HepG2 (cell line): ENCODE results near the gene ACOT8. TPM values are rescaled to one million over a fixed set of nuclear protein-coding genes. Genes with fewer than 3 reads are reported as not detected.
A peak's percentile ranks its signal among the peaks of the same experiment; 100 is the strongest.

Source experiments
- CREBL2 ChIP-seq: sonication (generic); formaldehyde crosslinking; IDR thresholded peaks from 2 replicates; pipeline ENCODE4 v1.8.1; 2023; ENCODE audit warnings: missing genetic modification reagents, mild to moderate bottlenecking, borderline replicate concordance
- ETV6 ChIP-seq: sonication (generic); formaldehyde crosslinking; conservative IDR thresholded peaks from 2 replicates; pipeline ENCODE4 v1.4.0; 2020; ENCODE audit warnings: missing genetic modification reagents
- FOXK2 ChIP-seq: fragments of 450-650 bp; IDR thresholded peaks from 2 replicates; pipeline ENCODE4 v1.6.1; 2016
- GLI4 ChIP-seq: sonication (generic); formaldehyde crosslinking; IDR thresholded peaks from 2 replicates; pipeline ENCODE4 v1.5.1; 2020; ENCODE audit warnings: missing genetic modification reagents, mild to moderate bottlenecking, moderate library complexity, borderline replicate concordance
- GLMP ChIP-seq: sonication (generic); formaldehyde crosslinking; IDR thresholded peaks from 2 replicates; pipeline ENCODE4 v1.9.0; 2021; ENCODE audit warnings: missing genetic modification reagents, mild to moderate bottlenecking, borderline replicate concordance
- KLF13 ChIP-seq: sonication (generic); formaldehyde crosslinking; IDR thresholded peaks from 2 replicates; pipeline ENCODE4 v1.4.0; 2020; ENCODE audit warnings: mild to moderate bottlenecking, missing genetic modification reagents
- MAFK ChIP-seq, 2 experiments: IDR thresholded peaks in 1 of 2; conservative IDR thresholded peaks in 1 of 2; 2 replicates each; pipeline ENCODE4 v1.6.1; 2011; ENCODE audit warnings: improper control_type of control experiment in 2 of 2, low read length in 2 of 2
- NCOA2 ChIP-seq: sonication (generic); formaldehyde crosslinking; IDR thresholded peaks from 2 replicates; pipeline ENCODE4 v1.8.0; 2022; ENCODE audit warnings: inconsistent platforms
- POGK ChIP-seq: sonication (generic); formaldehyde crosslinking; conservative IDR thresholded peaks from 2 replicates; pipeline ENCODE4 v1.8.0; 2022; ENCODE audit warnings: mild to moderate bottlenecking, moderate library complexity, missing genetic modification reagents
- POLR2AphosphoS2 ChIP-seq: IDR thresholded peaks from 2 replicates; pipeline ENCODE4 v1.6.1; 2011; ENCODE audit warnings: low read depth, low read length, improper control_type of control experiment
- RFX1 ChIP-seq: fragments of 450-650 bp; IDR thresholded peaks from 2 replicates; pipeline ENCODE4 v1.6.1; 2017
- SP4 ChIP-seq: sonication (generic); formaldehyde crosslinking; IDR thresholded peaks from 2 replicates; pipeline ENCODE4 v1.8.1; 2023; ENCODE audit warnings: mild to moderate bottlenecking, missing genetic modification reagents
- TBX2 ChIP-seq: sonication (generic); formaldehyde crosslinking; IDR thresholded peaks from 2 replicates; pipeline ENCODE4 v1.5.0; 2020; ENCODE audit warnings: missing genetic modification reagents, mild to moderate bottlenecking, borderline replicate concordance
- ZBTB33 ChIP-seq: sonication (generic); formaldehyde crosslinking; IDR thresholded peaks from 2 replicates; pipeline ENCODE4 v1.4.0; 2020; ENCODE audit warnings: missing genetic modification reagents
- ZMYM4 ChIP-seq: sonication (generic); formaldehyde crosslinking; IDR thresholded peaks from 2 replicates; pipeline ENCODE4 v1.8.1; 2023; ENCODE audit warnings: mild to moderate bottlenecking, missing genetic modification reagents
- ZNF382 ChIP-seq: sonication (generic); formaldehyde crosslinking; IDR thresholded peaks from 2 replicates; pipeline ENCODE4 v1.5.0; 2020; ENCODE audit warnings: missing genetic modification reagents, mild to moderate bottlenecking, borderline replicate concordance
- ZNF543 ChIP-seq: sonication (generic); formaldehyde crosslinking; IDR thresholded peaks from 2 replicates; pipeline ENCODE4 v1.4.0; 2020; ENCODE audit warnings: mild to moderate bottlenecking, missing genetic modification reagents
- ZNF574 ChIP-seq: sonication (generic); formaldehyde crosslinking; IDR thresholded peaks from 2 replicates; pipeline ENCODE4 v1.4.0; 2020; ENCODE audit warnings: missing genetic modification reagents
- ZNF761 ChIP-seq: sonication (generic); formaldehyde crosslinking; conservative IDR thresholded peaks from 2 replicates; pipeline ENCODE4 v1.4.0; 2020; ENCODE audit warnings: mild to moderate bottlenecking, missing genetic modification reagents
- ZSCAN5A ChIP-seq: sonication (generic); formaldehyde crosslinking; IDR thresholded peaks from 2 replicates; pipeline ENCODE4 v1.8.0; 2022; ENCODE audit warnings: mild to moderate bottlenecking, missing genetic modification reagents, borderline replicate concordance
- polyA plus RNA-seq, 8 experiments: library from polyadenylated mRNA; depleted of rRNA in 3 of 8; stranded (reverse) in 7 of 8; unstranded in 1 of 8; fragments of >200 nt; fragmentation: Illumina TruSeq in 4 of 8; extraction: Trizol in 4 of 8; gene quantifications; 2 replicates each; pipeline versions ENCODE4 v1.2.1 to v1.2.3, GENCODE V29; 2011 to 2016; ENCODE audit warnings: low read depth in 4 of 8, missing spikeins in 1 of 8, mixed read lengths in 1 of 8; ENCODE audit not compliant: insufficient read depth in 1 of 8
- total RNA-seq, 5 experiments: library from RNA; depleted of rRNA; stranded (reverse); fragments of >200 nt; fragmentation: Illumina TruSeq; extraction: Trizol; gene quantifications; 2 replicates each; pipeline ENCODE4 v1.2.3, GENCODE V29; 2016; ENCODE audit warnings: low read depth in 1 of 5

ACOT8 gene
- total and polyA plus RNA-seq, 2 of the 13 experiments (the other 11 are each of a cell fraction or from before 2014, with no cell fraction given): 31.4 to 45.5 TPM

GRCh38 chr20:45861221-45862075, 4.3 kb upstream of the ACOT8 start (continued):
- no peak for TF ChIP-seq POGK (CRISPR knock-in tag)
- no peak for TF ChIP-seq POLR2AphosphoS2
- no peak for TF ChIP-seq NCOA2 (CRISPR knock-in tag)
- TF ChIP-seq ZNF543 (CRISPR knock-in tag): no peak
- TF ChIP-seq RFX1: no peak
- no peak for TF ChIP-seq FOXK2
- TF ChIP-seq CREBL2 (CRISPR knock-in tag): no peak
- no peak for TF ChIP-seq ZNF574 (CRISPR knock-in tag)
- TF ChIP-seq KLF13 (CRISPR knock-in tag): no peak
- no peak for TF ChIP-seq ZSCAN5A (CRISPR knock-in tag)
- peak; percentile 69 for TF ChIP-seq TBX2
- no peak for TF ChIP-seq ETV6 (CRISPR knock-in tag)
- TF ChIP-seq ZMYM4: peak; percentile 26; the same call in 1 of the 2 replicates
- no peak for TF ChIP-seq ZBTB33 (CRISPR knock-in tag)
- TF ChIP-seq MAFK (conservative IDR thresholded peaks at IDR 0.05 in 1 of 2, IDR thresholded peaks at IDR 0.05 in 1 of 2; ENCODE audit: low read length in 2 of 2): no peak
- peak; percentile 48; the same call in 1 of the 2 replicates for TF ChIP-seq ZNF761
- no peak for TF ChIP-seq SP4 (CRISPR knock-in tag)
- TF ChIP-seq GLI4: no peak
- no peak for TF ChIP-seq ZNF382 (CRISPR knock-in tag)
- no peak for TF ChIP-seq GLMP (CRISPR knock-in tag)
